Stimulated activated CD8-positive, alpha-beta memory T cell treated with anti-CD3 and anti-CD28 coated beads, Interleukin-4, amount 100 ng/mL, for 1 hour (primary cell): ENCODE data around the gene SMC6.

Experiments used
- DNase-seq, 2 donors: peaks; one replicate each; pipeline ENCODE4 v3.0.0-alpha.2; 2020; ENCODE audit warnings: low read depth in 2 of 2, low spot score in 1 of 2

SMC6 gene

GRCh38 chr2:17718689-17719088 lies 34.9 kb downstream of the SMC6 start:
- no peak for DNase-seq

GRCh38 chr2:17717666-17718065 lies 35.9 kb downstream of the SMC6 start:
- no peak for DNase-seq

DNA sequence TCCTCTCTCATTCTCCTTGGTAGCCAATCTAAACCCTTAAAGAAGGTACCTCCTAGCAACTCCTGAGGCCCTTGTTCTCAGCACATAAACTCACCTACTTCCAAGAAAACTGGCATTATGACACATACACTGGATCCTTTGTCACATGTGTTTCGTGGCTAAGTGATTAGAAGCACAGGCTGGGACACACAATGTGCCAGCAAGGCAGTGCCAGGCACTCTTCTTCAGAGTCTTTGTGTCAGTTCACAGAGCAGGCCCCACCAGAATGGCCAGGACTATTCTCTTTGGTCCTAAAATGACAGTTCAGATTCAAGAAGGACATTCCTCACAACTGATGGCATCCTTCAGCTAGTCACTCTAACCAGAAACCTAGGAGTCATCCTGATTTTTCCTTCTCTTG lies 40.3 kb downstream of the SMC6 start:
- no peak for DNase-seq

GRCh38 chr2:17710547-17711248 lies 42.9 kb downstream of the SMC6 start:
- DNase-seq: no peak

DNA sequence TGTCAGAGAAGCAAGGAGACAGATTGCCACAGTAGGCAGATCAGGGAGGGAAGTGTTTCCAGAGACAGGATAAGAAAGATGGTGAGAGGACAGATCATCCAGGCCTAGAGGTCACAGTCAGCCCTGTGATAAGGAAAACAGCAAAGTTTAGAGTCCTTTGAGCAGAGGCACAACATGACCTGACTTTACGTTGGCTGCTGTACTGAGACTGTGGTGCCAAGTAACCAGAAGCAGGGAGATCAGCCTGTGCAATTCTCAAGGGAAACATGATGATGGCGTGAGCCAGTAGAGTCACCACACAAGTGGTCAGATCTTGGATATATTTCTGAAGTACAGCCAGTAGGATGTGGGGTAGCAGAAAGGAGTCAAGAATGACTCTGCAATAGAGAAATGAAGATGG lies 43.7 kb downstream of the SMC6 start:
- DNase-seq: no peak

- DNase-seq: no peak
Observed at GRCh38 chr2:17708501-17708900, 45.1 kb downstream of the SMC6 start.

DNA sequence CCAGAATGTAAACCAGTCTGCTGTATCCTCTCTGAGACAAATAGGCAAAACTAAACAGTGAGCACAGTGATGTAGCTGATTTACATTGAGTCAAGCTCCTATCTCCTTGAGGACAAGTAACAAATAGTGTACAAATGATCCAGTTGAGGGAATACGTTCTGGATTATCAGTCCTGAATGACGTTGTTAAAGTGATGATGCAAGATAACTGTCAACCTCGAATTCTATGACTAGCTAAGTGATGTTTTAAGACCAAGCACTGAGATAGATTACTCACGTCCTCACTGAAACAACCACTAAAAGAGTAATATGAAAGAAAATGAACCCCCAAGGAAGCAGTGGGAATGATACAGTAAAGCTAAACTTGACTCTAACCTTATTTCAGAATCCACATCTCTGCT lies 46.8 kb downstream of the SMC6 start:
- no peak for DNase-seq

GRCh38 chr2:17690776-17691175 lies 62.8 kb downstream of the SMC6 start:
- DNase-seq: no peak

DNA sequence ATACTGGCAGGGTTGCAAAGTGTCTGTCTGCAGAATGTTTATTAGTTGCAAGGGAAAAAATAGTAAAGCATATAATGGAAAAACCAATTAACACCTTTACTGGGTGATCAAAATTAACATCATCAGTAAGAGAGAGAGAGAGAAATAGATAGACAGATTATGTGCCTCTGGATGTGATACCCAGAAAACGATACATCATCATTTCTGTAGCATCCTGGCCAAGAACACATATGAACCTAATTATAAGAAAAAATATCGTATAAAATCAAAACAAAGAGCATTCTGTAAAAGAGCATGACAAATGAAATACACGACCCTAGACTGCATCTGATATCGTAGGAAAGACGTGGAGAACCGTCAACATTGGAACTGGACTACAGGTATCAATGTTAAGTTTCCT lies 64.6 kb downstream of the SMC6 start:
- DNase-seq: no peak

- no peak for DNase-seq
Observed at GRCh38 chr2:17688600-17688999, 65.0 kb downstream of the SMC6 start.

- DNase-seq: no peak
Observed at GRCh38 chr2:17683981-17684380, 69.6 kb downstream of the SMC6 start.

GRCh38 chr2:17682098-17682857 lies 71.3 kb downstream of the SMC6 start:
- DNase-seq: no peak

- no peak for DNase-seq
Observed at GRCh38 chr2:17680119-17680518, 73.5 kb downstream of the SMC6 start.

DNA sequence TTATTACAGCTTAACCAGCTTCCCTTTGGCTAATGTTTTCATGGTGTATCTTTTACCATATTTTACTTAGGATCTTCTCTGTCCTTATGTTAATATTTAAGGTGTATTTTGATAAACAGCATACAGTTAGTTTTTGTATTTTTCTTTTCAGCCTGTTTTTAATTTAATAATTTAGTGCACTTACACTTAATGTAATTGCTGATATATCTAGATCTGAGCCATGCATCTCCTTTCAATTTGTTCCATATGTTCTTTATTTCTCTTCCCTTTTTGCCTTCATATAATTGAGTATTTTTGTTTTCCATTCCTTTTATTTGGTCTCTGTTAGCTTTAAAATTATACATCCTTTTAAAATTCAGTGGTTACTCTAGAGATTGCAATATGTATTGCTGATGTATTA lies 78.8 kb downstream of the SMC6 start:
- no peak for DNase-seq

- DNase-seq: no peak
Observed at GRCh38 chr2:17672583-17673317, 80.9 kb downstream of the SMC6 start.

DNA sequence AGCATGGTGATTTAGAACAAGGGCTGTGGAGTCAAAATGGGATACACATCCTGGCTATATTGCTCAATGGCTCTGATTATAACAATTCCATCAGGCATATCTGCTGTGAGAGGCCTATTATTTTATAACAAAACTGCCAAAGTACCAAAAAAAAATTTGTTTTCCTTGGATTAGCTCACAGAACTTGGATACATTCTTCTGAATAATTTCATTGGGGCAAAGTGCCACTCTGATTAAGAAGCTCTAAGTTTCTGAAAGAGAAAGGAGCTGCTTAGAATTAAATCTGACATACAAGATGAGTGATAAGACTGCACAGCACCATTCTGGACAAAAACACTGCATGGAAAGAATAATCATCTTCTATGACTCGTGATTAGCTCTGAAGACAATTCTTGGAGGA lies 85.7 kb downstream of the SMC6 start:
- no peak for DNase-seq

DNA sequence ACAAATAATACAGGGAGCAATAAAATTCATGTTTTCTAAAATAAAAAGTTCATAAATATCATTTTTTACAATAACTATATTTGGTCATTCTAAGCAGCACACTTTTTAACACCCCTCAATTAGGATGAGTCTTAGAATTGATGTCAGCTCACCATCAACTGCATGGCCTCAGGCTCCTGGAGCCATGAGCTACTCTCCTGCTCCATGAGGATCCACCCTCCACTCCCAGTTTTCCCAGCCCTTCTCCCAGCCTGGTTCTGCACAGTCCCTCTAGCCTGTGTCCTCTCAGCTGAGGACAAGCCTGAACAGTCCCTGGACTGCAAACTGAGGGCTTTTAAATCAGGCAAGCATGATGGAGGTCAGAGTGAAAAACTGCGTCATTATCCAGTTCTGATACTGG lies 89.1 kb downstream of the SMC6 start:
- no peak for DNase-seq

DNA sequence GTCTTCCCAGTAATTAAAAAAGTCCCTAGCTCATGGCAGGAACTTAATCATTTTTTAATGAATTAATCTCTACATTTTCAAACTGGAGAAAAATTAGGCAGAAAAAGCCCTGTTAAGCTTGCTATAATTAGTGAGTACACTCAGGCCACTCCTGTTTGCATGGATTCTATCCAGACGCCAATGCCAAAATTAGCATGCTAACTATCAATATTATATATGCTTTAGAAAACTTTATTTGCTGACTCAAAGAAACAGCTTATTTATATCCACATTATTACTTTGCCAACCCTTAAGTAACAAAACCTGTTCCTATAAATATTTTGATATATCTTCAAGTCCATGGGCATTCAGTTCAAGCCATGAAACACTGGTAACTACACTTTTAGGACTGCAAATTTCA lies 90.9 kb downstream of the SMC6 start:
- no peak for DNase-seq

DNA sequence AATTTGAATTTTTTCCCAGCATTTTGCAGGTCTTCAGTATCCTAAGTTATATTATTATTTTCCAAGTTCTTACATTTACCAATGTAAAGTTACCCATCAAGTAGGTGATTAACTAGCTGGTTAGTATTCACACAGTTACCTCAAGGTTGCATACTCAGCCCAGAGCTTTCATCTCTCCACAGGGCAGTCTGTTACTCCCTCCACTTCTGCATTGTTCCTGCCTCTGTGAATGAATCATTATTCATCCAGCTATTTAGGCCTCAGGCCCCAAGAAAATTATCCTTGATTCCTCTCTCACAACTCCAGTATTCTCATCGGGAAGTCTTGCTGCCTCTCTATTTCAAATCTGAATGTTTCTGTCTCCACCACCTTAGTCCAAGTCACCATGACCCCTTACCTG lies 92.2 kb downstream of the SMC6 start:
- no peak for DNase-seq

GRCh38 chr2:17660219-17660618 lies 93.4 kb downstream of the SMC6 start:
- DNase-seq: no peak

DNA sequence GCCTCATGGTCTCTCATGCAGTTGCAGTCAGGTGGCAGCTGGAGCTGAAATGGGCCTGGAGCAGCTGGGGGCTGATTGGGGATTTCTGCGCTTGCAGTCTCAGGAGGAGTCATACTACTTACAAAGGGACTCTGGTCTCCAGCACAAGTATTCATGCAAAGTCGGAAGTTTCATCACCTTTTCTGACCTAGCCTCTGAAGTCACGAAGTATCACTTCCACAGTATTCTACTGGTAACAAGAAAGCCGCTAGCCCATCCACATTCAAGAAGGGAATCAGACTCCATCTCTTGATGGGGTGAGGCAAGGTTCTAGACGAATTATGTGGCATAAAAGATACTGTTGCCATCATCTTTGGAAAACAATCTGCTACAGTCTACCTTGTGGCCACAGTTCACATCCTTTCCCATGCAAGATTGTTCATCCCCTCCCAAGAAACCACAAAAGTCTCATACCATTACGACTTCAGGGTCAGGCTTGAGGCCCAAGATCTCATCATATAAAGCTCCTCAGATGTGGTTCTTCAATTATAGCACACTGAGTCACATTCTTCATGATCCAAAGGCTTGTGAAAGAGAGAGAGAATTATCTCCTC lies 95.3 kb downstream of the SMC6 start:
- no peak for DNase-seq

GRCh38 chr2:17657759-17658158 lies 95.9 kb downstream of the SMC6 start:
- no peak for DNase-seq
